LNCaP clone FGC (cell line): Measurements from ENCODE around the gene ZNF724.
A peak's percentile ranks its signal among the peaks of the same experiment; 100 is the strongest.
"Not testable (repeated sequence)": the region's sequence is repeated elsewhere in the genome, so short reads cannot be mapped to it uniquely, and the experiment has no call there.

ENCODE experiments used
- DNase-seq: peaks from one replicate; pipeline ENCODE4 v3.0.0-alpha.2; 2011; ENCODE audit warnings: low read depth
- H3K4me3 ChIP-seq: 2 replicates; pipeline ENCODE4 v1.5.1; 2011; ENCODE audit warnings: mild to moderate bottlenecking, low read depth, low read length, control low read depth
- TF ChIP-seq, protein P1 (sequence below): IDR thresholded peaks from 2 replicates; pipeline ENCODE4 v1.5.1; 2012; ENCODE audit warnings: mild to moderate bottlenecking; ENCODE audit not compliant: control insufficient read depth, insufficient read depth; ENCODE audit errors: extremely low read depth

The ZNF724 gene

DNA sequence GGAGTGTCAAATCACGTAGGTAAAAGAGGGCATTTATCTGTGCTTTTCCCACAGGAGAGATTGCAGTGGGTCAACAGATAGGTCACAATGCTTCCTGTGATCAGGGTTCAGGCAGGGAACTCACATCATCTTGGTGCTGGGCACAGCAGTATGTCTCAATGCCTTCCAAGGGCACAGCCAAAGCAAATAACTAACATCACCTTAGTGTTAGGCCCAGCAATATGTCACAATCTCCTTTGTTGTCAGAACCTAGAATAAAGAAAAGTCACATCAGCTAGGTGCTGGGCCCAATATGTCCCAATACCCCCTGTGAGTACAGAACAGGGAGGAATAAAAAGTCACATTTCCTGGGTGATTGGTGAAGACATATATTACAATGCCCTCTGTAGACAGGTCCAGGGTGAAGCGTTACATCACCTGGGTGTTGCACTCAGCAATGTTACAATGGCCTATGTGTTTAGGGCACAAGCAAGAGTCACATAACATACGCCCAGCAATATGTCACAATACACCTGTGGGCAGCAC is 11.4 kb upstream of the ZNF724 start:
- DNase-seq: no peak
- H3K4me3 ChIP-seq: no peak overlapping the region
- TF ChIP-seq, protein P1, sequence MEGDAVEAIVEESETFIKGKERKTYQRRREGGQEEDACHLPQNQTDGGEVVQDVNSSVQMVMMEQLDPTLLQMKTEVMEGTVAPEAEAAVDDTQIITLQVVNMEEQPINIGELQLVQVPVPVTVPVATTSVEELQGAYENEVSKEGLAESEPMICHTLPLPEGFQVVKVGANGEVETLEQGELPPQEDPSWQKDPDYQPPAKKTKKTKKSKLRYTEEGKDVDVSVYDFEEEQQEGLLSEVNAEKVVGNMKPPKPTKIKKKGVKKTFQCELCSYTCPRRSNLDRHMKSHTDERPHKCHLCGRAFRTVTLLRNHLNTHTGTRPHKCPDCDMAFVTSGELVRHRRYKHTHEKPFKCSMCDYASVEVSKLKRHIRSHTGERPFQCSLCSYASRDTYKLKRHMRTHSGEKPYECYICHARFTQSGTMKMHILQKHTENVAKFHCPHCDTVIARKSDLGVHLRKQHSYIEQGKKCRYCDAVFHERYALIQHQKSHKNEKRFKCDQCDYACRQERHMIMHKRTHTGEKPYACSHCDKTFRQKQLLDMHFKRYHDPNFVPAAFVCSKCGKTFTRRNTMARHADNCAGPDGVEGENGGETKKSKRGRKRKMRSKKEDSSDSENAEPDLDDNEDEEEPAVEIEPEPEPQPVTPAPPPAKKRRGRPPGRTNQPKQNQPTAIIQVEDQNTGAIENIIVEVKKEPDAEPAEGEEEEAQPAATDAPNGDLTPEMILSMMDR: no peak

DNA sequence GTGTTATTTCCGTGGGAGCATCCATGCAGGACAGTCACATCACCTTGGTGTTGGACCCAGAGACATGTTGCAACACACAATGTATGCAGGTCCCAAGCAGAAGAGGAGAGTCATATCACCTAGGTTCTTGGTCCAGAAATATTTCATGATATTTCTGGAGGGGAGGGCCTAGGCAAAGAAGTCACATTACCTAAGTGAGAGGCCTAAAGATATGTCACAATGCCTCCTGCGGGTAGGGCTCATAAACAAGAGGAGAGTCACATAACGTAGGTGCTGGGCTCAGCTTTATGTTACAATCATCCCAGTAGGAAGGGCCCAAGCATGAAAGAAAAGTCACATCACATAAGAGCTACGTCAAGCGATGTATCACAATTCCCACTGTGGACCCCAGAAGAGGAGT is 10.8 kb upstream of the ZNF724 start:
- no peak for DNase-seq
- TF ChIP-seq, protein P1: no peak

DNA sequence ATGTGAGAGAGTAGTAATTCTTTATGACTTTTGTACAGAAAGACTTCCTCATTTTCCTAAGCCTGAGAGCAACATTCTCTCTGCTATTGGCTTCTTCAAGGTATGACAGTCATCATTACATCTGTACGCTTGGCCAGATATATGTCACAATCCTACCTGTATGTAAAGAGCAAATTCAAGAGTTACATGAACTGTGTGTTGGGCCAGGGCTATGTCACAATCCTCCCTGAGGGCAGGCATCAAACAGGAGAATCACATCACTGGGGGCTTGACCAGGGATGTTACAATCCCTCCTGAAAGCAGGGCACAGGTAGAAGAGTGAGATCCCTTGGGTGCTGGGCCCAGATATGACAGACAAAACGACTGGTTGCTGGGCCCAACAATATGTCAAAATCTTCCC is 9.8 kb upstream of the ZNF724 start:
- no peak for DNase-seq
- TF ChIP-seq, protein P1: no peak
- no peak overlapping the region for H3K4me3 ChIP-seq

More for the DNA sequence above, 10.8 kb upstream of the ZNF724 start:
- no peak overlapping the region for H3K4me3 ChIP-seq

DNA sequence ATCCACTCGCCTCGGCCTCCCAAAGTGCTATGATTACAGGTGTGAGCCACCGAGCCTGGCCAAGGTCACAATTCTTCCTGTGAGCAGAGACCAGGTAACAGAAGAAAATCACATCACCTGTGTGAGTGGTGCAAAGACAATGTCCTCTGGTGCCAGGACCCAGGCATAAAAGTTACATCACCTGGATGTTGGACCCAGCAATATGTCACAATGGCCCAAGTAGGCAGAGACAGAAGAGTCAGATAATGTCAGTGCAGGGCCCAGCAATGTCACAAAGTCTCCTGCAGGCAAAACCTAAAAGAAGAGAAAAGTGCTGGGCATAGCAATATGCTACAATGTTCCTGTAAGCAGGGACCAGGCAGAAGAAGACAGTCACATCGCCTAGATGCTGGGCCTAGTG is 5.5 kb upstream of the ZNF724 start:
- H3K4me3 ChIP-seq: no peak overlapping the region
- no peak for DNase-seq
- TF ChIP-seq, protein P1: no peak

DNA sequence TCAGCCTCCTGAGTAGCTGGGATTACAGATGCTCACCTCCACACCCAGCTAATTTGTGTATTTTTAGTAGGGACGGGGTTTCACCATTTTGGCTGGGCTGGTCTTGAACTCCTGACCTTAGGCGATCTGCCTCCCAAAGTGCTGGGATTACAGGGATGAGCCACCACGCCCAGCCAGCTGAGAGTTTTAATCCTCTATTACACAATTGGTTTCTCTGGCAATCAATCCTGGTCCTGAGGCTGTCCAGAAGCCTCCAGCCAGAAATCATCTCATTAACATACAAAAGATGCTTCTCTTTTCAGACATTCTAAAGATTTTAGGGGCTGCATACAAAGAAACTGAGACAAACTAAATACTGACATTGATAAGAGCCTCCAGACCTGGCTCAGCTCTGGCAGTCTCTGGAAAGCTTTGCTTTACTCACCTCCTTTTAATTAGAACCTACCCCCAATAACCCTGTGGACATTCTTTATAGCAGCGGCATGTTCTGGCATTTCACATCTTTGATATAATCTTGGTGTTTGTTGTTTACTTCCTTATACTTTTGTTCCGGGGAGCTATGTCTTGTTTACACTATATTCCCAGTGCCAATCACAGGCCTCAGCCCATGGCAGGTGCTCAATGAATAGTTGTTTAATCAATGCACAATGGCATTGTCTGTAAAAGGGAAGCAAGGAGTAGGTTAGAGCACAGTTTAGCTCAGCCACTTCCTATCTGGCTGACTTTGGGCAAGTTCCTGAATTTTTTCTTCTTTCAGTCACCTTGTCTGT is 4.1 kb upstream of the ZNF724 start:
- no peak overlapping the region for H3K4me3 ChIP-seq
- peak; percentile 87 for DNase-seq
- TF ChIP-seq, protein P1: no peak

DNA sequence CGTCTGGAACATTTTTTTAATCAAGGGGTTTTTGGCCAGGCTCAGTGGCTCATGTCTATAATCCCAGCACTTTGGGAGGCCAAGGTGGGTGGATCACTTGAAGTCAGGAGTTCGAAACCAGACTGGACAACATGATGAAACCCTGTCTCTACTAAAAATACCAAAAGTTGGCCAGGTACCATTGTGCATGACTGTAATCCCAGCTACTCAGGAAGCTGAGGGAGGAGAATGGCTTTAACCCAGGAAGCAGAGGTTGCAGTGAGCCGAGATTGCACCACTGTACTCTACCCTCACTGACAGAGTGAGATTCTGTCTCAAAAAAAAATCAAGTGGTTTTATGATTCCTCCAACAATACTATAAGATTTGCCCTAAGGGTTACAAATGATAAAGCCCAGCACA is 3.1 kb upstream of the ZNF724 start:
- not testable (repeated sequence) for H3K4me3 ChIP-seq, DNase-seq

DNA sequence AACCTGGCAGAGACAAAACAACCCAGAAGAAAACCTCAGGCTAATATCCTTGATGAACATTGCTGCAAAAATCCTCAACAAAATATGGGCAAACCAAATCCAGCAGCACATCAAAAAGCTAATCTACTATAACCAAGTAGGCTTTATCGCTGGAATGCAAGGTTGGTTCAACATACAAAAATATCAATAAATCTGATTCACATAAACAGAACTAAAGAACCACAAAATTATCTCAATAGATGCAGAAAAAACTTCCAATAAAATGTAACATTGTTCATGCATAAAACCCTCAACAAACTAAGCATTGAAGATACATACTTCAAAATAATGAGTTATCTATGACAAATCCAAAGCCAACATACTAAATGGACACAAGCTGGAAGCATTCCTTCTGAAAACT is 8.8 kb downstream of the ZNF724 start:
- no peak overlapping the region for H3K4me3 ChIP-seq
- DNase-seq: no peak
- TF ChIP-seq, protein P1: no peak
